Mucosa of descending colon (tissue), 3 donors: ENCODE results near the gene TBCK. TPM values are rescaled to one million over a fixed set of nuclear protein-coding genes. Genes with fewer than 3 reads are reported as not detected.

Source experiments
- ATAC-seq: fragments of 200-7000 bp; cut with Tn5 transposase; one replicate; pipeline ENCODE4 v1.9.1; 2020; ENCODE audit warnings: mild to moderate bottlenecking, moderate library complexity
- DNase-seq, 3 donors: peaks; one replicate each; pipeline ENCODE4 v3.0.0-alpha.2; 2020
- H3K36me3 ChIP-seq: fragments of 200-600 bp; one replicate; pipeline ENCODE4 v1.8.0; 2021; ENCODE audit warnings: low read depth, mild to moderate bottlenecking
- H3K4me1 ChIP-seq: fragments of 200-600 bp; one replicate; pipeline ENCODE4 v1.8.0; 2021; ENCODE audit warnings: low read depth, mild to moderate bottlenecking
- H3K4me3 ChIP-seq: fragments of 200-600 bp; one replicate; pipeline ENCODE4 v1.8.0; 2021; ENCODE audit warnings: mild to moderate bottlenecking
- H3K9me3 ChIP-seq: fragments of 200-600 bp; one replicate; pipeline ENCODE4 v1.8.0; 2021; ENCODE audit warnings: mild to moderate bottlenecking
- intact Hi-C, 2 donors: fragments of 100-400 bp; cut with DNase I in 1 of 2; cut with micrococcal nuclease in 1 of 2; formaldehyde crosslinking; loops; one replicate each; pipeline versions ENCODE4 v1.11.0 to v1.11.1; 2022; cut with DNase I, micrococcal nuclease
- total RNA-seq, 3 donors: library from RNA; stranded (reverse); fragmentation: NEBNext Ultra II Directional in 2 of 3; extraction: Animal tissue kit (Norgen Biotek cat#: 25700) in 2 of 3; gene quantifications; one replicate each; pipeline versions ENCODE4 v1.2.1 to v1.2.4, GENCODE V29; 2021 to 2023
- TF ChIP-seq, protein P1 (sequence below): fragments of 200-600 bp; IDR thresholded peaks from one replicate; pipeline ENCODE4 v1.8.0; 2022; ENCODE audit warnings: antibody characterized with exemption, mild to moderate bottlenecking
- donor health status: DM: no; HTN: no; CAD: no; lungs with moderate emphysema.
- donor health status: DM: no; HTN: no; CAD: no.
- donor health status: DM: no; HTN: yes; CAD: no.

TBCK gene
- total RNA-seq, 3 donors from 2014 or later, result 23.1 to 42.5 (median 38.3) TPM

DNA sequence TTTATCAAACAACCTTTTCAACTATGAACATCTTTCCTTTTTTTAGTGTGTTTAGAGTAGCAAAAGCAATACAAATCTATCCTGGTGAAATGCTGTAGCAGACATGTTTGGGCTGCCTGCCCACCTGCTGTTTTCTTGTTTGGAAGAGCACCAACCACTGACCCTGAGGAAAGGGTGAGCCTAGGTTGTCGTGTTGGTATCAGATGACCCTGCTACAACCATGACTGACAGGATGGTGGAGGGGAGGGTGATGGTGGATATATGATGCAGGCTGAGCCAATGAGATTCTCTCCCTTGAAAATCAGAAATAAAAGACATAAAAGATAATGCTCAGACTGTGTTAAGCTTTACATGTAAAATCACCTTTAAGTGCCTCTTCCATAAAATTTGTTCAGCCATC is 219.6 kb downstream of the TBCK start:
- DNase-seq (no peak), ATAC-seq (no peak)
- TF ChIP-seq, protein P1, sequence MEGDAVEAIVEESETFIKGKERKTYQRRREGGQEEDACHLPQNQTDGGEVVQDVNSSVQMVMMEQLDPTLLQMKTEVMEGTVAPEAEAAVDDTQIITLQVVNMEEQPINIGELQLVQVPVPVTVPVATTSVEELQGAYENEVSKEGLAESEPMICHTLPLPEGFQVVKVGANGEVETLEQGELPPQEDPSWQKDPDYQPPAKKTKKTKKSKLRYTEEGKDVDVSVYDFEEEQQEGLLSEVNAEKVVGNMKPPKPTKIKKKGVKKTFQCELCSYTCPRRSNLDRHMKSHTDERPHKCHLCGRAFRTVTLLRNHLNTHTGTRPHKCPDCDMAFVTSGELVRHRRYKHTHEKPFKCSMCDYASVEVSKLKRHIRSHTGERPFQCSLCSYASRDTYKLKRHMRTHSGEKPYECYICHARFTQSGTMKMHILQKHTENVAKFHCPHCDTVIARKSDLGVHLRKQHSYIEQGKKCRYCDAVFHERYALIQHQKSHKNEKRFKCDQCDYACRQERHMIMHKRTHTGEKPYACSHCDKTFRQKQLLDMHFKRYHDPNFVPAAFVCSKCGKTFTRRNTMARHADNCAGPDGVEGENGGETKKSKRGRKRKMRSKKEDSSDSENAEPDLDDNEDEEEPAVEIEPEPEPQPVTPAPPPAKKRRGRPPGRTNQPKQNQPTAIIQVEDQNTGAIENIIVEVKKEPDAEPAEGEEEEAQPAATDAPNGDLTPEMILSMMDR, result no peak
- peaks cover 3% of the 10 kb centered on the region for H3K9me3 ChIP-seq
- intact Hi-C loops, result no loop called here
- no peaks in the 10 kb centered on the region for H3K4me1 ChIP-seq
- H3K4me3 ChIP-seq, result no peak overlapping the region
- H3K36me3 ChIP-seq, result no peaks in the 10 kb centered on the region

DNA sequence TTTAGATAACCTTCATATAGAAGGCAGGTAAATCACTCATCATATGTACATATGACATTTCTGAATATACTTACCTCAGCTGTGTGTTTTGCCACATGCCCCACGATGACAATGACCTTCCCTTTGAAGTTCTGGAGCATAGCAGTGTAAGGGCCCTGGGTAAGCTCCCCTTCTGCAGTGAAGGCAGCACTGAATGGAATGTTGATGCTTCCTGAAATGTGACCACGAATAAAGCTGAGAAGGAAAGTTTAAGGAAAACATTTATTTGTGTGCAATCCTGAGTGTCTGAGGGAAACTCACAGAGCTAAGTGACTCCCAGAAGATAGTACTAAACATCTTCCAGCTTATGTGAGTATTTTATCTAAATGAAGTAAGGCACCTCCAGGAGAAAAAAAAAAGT is 220.6 kb downstream of the TBCK start:
- H3K4me1 ChIP-seq, result no peaks in the 10 kb centered on the region
- H3K4me3 ChIP-seq, result no peak overlapping the region
- intact Hi-C loops, result no loop called here
- no peak for ATAC-seq
- no peaks in the 10 kb centered on the region for H3K36me3 ChIP-seq
- no peak for DNase-seq
- H3K9me3 ChIP-seq, result peaks cover 14% of the 10 kb centered on the region
- TF ChIP-seq, protein P1, result no peak

DNA sequence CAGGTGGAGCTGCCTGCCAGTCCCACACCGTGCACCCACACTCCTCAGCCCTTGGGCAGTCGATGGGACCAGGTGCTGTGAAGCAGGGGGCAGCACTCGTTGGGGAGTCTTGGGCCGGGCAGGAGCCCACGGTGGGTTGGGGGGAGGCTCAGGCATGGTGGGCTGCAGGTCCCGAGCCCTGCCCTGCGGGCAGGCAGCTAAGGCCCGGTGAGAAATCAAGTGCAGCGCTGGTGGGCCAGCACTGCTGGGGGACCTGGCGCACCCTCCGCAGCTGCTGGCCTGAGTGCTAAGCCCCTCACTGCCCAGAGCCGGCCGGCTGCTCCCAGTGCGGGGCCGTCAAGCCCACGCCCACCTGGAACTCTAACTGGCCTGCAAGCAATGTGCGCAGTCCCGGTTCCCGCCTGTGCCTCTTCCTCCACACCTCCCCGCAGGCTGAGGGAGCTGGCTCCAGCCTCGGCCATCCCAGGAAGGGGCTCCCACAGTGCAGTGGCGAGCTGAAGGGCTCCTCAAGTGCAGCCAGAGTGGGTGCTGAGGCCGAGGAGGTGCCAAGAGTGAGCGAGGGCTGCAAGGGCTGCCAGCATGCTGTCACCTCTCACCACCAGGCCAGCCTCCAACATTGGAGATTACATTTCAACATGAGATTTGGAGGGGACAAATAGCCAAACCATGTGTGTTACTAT is 223.5 kb downstream of the TBCK start:
- TF ChIP-seq, protein P1, result no peak
- intact Hi-C loops, result no loop called here
- ATAC-seq (no peak), DNase-seq (no peak)
- H3K36me3 ChIP-seq, result no peaks in the 10 kb centered on the region
- no peak overlapping the region for H3K4me3 ChIP-seq
- no peaks in the 10 kb centered on the region for H3K4me1 ChIP-seq
- peaks cover 31% of the 10 kb centered on the region for H3K9me3 ChIP-seq

DNA sequence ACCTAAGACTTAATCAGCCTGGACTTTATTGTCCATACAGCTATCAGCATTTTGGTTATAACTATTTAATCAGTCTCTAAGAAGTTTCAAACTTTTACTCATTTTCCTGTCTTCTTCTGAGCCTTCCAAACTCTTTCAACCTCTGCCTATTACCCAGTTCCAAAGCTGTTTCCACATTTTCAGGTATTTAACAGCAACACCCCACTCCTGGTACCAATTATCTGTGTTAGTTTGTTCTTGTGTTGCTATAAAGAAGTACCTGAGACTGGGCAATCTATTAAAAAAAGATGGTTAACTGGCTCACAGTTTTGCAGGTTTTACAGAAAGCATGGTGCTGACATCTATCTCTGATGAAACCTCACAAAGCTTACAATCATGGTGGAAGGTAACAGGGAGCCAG is 225.2 kb downstream of the TBCK start:
- Histone ChIP-seq H3K4me3 (no peak overlapping the region), H3K9me3 (peaks cover 31% of the 10 kb centered on the region), H3K4me1 (no peaks in the 10 kb centered on the region), H3K36me3 (no peaks in the 10 kb centered on the region)
- ATAC-seq (no peak), DNase-seq (no peak)
- TF ChIP-seq, protein P1, result no peak
- intact Hi-C loops, result no loop called here

DNA sequence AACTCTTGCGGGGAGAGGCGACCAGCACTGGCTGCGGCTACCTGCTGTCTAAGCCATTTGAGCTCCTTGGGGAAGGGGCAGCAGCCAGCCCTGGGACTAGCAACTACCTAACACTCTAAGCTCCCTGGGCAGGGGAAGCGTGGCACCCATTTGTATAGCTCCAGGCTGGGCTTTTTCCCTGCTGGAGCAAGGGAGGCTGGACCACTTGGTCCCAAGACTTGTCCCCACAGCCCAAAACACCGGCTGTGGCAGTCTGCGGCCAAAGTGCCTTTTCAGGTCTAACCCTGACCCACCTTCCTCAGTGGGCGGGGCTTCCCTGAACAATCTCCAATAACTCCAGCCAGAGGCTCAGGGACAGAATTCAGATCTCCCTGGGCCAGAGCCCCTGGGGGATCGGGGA is 232.9 kb downstream of the TBCK start:
- H3K36me3 ChIP-seq, result no peaks in the 10 kb centered on the region

More for the DNA sequence above, 232.9 kb downstream of the TBCK start:
- DNase-seq, result no peak
- Histone ChIP-seq H3K9me3 (peaks cover 9% of the 10 kb centered on the region), H3K4me1 (no peaks in the 10 kb centered on the region), H3K4me3 (no peak overlapping the region)
- intact Hi-C loops, result no loop called here
- TF ChIP-seq, protein P1, result no peak
- ATAC-seq, result no peak
